Spleen (tissue), 11 donors: Measurements from ENCODE around the gene SSUH2. TPM values are rescaled to one million over a fixed set of nuclear protein-coding genes. Genes with fewer than 3 reads are reported as not detected.

Experiments
- DNase-seq: peaks from one replicate; pipeline ENCODE4 v3.0.0-alpha.2; 2020
- H3K27ac ChIP-seq, 8 donors: fragments of 200-600 bp; sonication (generic) in 7 of 8; 1 replicate in 4 of 8; 2 replicates in 4 of 8; pipeline versions ENCODE4 v1.5.0 to v1.8.0; 2016 to 2021; ENCODE audit warnings: inconsistent platforms in 4 of 8, mild to moderate bottlenecking in 4 of 8, moderate library complexity in 1 of 8
- H3K27me3 ChIP-seq, 7 donors: fragments of 200-600 bp; sonication (generic) in 6 of 7; replicated peaks in 1 of 7; 1 replicate in 4 of 7; 2 replicates in 3 of 7; pipeline versions ENCODE4 v1.5.0 to v1.8.0; 2016 to 2021; ENCODE audit warnings: inconsistent platforms in 3 of 7, mild to moderate bottlenecking in 1 of 7
- H3K36me3 ChIP-seq, 6 donors: fragments of 200-600 bp; sonication (generic) in 5 of 6; 1 replicate in 4 of 6; 2 replicates in 2 of 6; pipeline versions ENCODE4 v1.5.0 to v1.8.0; 2016 to 2021; ENCODE audit warnings: inconsistent platforms in 2 of 6
- H3K4me1 ChIP-seq, 6 donors: fragments of 200-600 bp; sonication (generic) in 5 of 6; 1 replicate in 3 of 6; 2 replicates in 3 of 6; pipeline versions ENCODE4 v1.5.0 to v1.8.0; 2016 to 2021; ENCODE audit warnings: inconsistent platforms in 3 of 6
- H3K4me3 ChIP-seq, 8 donors: fragments of 200-600 bp; sonication (generic) in 7 of 8; 1 replicate in 4 of 8; 2 replicates in 4 of 8; pipeline versions ENCODE4 v1.5.0 to v1.8.0; 2016 to 2021; ENCODE audit warnings: inconsistent platforms in 4 of 8, mild to moderate bottlenecking in 4 of 8, moderate library complexity in 2 of 8
- H3K9me3 ChIP-seq, 8 donors: fragments of 200-600 bp; sonication (generic) in 7 of 8; 1 replicate in 4 of 8; 2 replicates in 4 of 8; pipeline versions ENCODE4 v1.5.0 to v1.8.0; 2016 to 2021; ENCODE audit warnings: inconsistent platforms in 4 of 8
- CTCF ChIP-seq, 11 experiments: fragments of 200-600 bp in 7 of 11; fragments of 450-650 bp in 4 of 11; sonication (generic) in 4 of 11; IDR thresholded peaks in 8 of 11; conservative IDR thresholded peaks in 3 of 11; 1 replicate in 7 of 11; 2 replicates in 4 of 11; pipeline versions ENCODE4 v1.4.0 to v1.8.0; 2016 to 2021; ENCODE audit warnings: antibody characterized with exemption in 11 of 11, inconsistent platforms in 4 of 11, mild to moderate bottlenecking in 1 of 11
- POLR2A ChIP-seq, 3 donors: fragments of 450-650 bp; IDR thresholded peaks; one replicate each; pipeline ENCODE4 v1.5.1; 2017; ENCODE audit warnings: antibody characterized with exemption in 3 of 3, mild to moderate bottlenecking in 1 of 3
- POLR2AphosphoS5 ChIP-seq, 3 donors: sonication (generic); formaldehyde crosslinking; IDR thresholded peaks; one replicate each; pipeline ENCODE4 v1.5.1; 2017; ENCODE audit warnings: antibody characterized with exemption in 3 of 3
- WGBS, 5 donors: extraction: QIAGEN DNeasy Blood & Tissue Kit in 3 of 5; methylation state at CpG; one replicate each; pipeline versions ENCODE4 v1.1.5 to v1.1.7; 2013 to 2018; 5-methylcytosine and 5-hydroxymethylcytosine counted together
- intact Hi-C: fragments of 100-400 bp; cut with DNase I; formaldehyde crosslinking; loops from one replicate; pipeline ENCODE4 v1.15.0; 2023; ENCODE audit warnings: low total_unique reads
- polyA plus RNA-seq, 3 donors: library from polyadenylated mRNA; stranded (reverse); fragments of 200-250 nt; gene quantifications; one replicate each; pipeline ENCODE4 v1.2.1, GENCODE V29; 2013
- total RNA-seq, 7 donors: library from RNA; depleted of rRNA in 3 of 7; stranded (reverse); fragments of >200 nt in 3 of 7; fragmentation: NEBNext Ultra II Directional in 4 of 7; extraction: Animal tissue kit (Norgen Biotek cat#: 25700) in 4 of 7; gene quantifications; one replicate each; pipeline versions ENCODE4 v1.1.0 to v1.2.1, GENCODE V29; 2016 to 2021
- donor health status: healthy with polysubstance abuse.
- donor health status: DM: no; HTN: no; CAD: no; lungs with moderate emphysema.
- donor health status: DM: no; HTN: no; CAD: no.
- donor health status: Bipolar disorder and iron deficiency.
- donor health status: healthy.
- donor health status: DM: no; HTN: no; CAD: no.
- donor health status: DM: yes; HTN: yes; CAD: no.

SSUH2 gene
- total and polyA plus RNA-seq, 10 donors, result 0.94 to 4.5 (median 1.7) TPM

GRCh38 chr3:8604006-8604405, 40.6 kb downstream of the SSUH2 start:
- Histone ChIP-seq H3K36me3 (no peaks in the 10 kb centered on the region), H3K4me3 (no peak overlapping the region), H3K27me3 (no peaks in the 10 kb centered on the region), H3K27ac (no peak overlapping the region), H3K4me1 (peaks cover 0 to 11% (median 6%) of the 10 kb centered on the region in 6 donors), H3K9me3 (no peaks in the 10 kb centered on the region)
- intact Hi-C loops, result no loop called here
- no peak for DNase-seq
- 84 to 94% (median 93%) methylated on average over 7 of the region's 7 CpGs for WGBS, 5 donors
- TF ChIP-seq POLR2AphosphoS5 (IDR thresholded peaks at IDR 0.05) (no peak), POLR2A (IDR thresholded peaks at IDR 0.05) (no peak), CTCF (IDR thresholded peaks at IDR 0.05 in 8 of 11, conservative IDR thresholded peaks at IDR 0.05 in 3 of 11) (no peak)

- 72 to 80% (median 75%) methylated on average over 9 of the region's 9 CpGs for WGBS, 5 donors
- H3K9me3 ChIP-seq, result no peaks in the 10 kb centered on the region
- intact Hi-C loops, result no loop called here
- H3K27ac ChIP-seq, result no peak overlapping the region
- H3K4me3 ChIP-seq, result no peak overlapping the region
- TF ChIP-seq POLR2AphosphoS5 (IDR thresholded peaks at IDR 0.05), result no peak
- TF ChIP-seq CTCF (IDR thresholded peaks at IDR 0.05 in 8 of 11, conservative IDR thresholded peaks at IDR 0.05 in 3 of 11), result no peak
- no peak for TF ChIP-seq POLR2A (IDR thresholded peaks at IDR 0.05)
- no peak for DNase-seq
- H3K4me1 ChIP-seq, result peaks cover 0 to 11% (median 6%) of the 10 kb centered on the region in 6 donors
- H3K27me3 ChIP-seq, result no peaks in the 10 kb centered on the region
- no peaks in the 10 kb centered on the region for H3K36me3 ChIP-seq
Measured at GRCh38 chr3:8603115-8603710, 41.4 kb downstream of the SSUH2 start.

- DNase-seq, result no peak
Measured at GRCh38 chr3:8600457-8600856, 44.1 kb downstream of the SSUH2 start.

GRCh38 chr3:8599146-8599545, 45.5 kb downstream of the SSUH2 start:
- Histone ChIP-seq H3K27ac (no peak overlapping the region), H3K9me3 (no peaks in the 10 kb centered on the region), H3K4me1 (peaks cover 0 to 3% (median 0%) of the 10 kb centered on the region in 6 donors), H3K4me3 (no peak overlapping the region), H3K36me3 (no peaks in the 10 kb centered on the region), H3K27me3 (no peaks in the 10 kb centered on the region)
- WGBS, 5 donors, result 64 to 87% (median 77%) methylated on average over 3 of the region's 3 CpGs
- intact Hi-C loops, result no loop called here
- TF ChIP-seq POLR2AphosphoS5 (IDR thresholded peaks at IDR 0.05) (no peak), POLR2A (IDR thresholded peaks at IDR 0.05) (no peak), CTCF (IDR thresholded peaks at IDR 0.05 in 8 of 11, conservative IDR thresholded peaks at IDR 0.05 in 3 of 11) (no peak)
- no peak for DNase-seq

More at GRCh38 chr3:8600457-8600856, 44.1 kb downstream of the SSUH2 start:
- Histone ChIP-seq H3K36me3 (no peaks in the 10 kb centered on the region), H3K4me3 (no peak overlapping the region), H3K4me1 (peaks cover 0 to 3% (median 0%) of the 10 kb centered on the region in 6 donors), H3K9me3 (no peaks in the 10 kb centered on the region), H3K27me3 (no peaks in the 10 kb centered on the region), H3K27ac (no peak overlapping the region)
- TF ChIP-seq POLR2AphosphoS5 (IDR thresholded peaks at IDR 0.05), result no peak
- no peak for TF ChIP-seq CTCF (IDR thresholded peaks at IDR 0.05 in 8 of 11, conservative IDR thresholded peaks at IDR 0.05 in 3 of 11)
- no peak for TF ChIP-seq POLR2A (IDR thresholded peaks at IDR 0.05)
- intact Hi-C loops, result no loop called here
